SU-DHL-6 (cell line): Measurements from ENCODE around the gene SGPP1.

Source experiments
- H2AFZ ChIP-seq: fragments of 200-600 bp; sonication (generic); 2 replicates; pipeline ENCODE4 v1.6.1; 2014; ENCODE audit warnings: low read depth, mild to moderate bottlenecking, moderate library complexity, mixed read lengths, antibody characterized with exemption, low read length; ENCODE audit not compliant: severe bottlenecking
- H3F3A ChIP-seq: fragments of 200-600 bp; shearing (Covaris generic); 2 replicates; pipeline ENCODE4 v1.6.0; 2016; ENCODE audit warnings: antibody characterized with exemption, mild to moderate bottlenecking; ENCODE audit not compliant: insufficient read depth
- H3K27ac ChIP-seq: fragments of 200-600 bp; sonication (generic); 2 replicates; pipeline ENCODE4 v1.5.1; 2016; ENCODE audit warnings: low read depth, mild to moderate bottlenecking, low read length, moderate library complexity, mixed read lengths
- H3K27me3 ChIP-seq: fragments of 200-600 bp; sonication (generic), shearing (Covaris generic); 2 replicates; pipeline ENCODE4 v1.6.0; 2014; ENCODE audit warnings: mild to moderate bottlenecking, low read length
- H3K36me3 ChIP-seq: fragments of 200-600 bp; sonication (generic); 2 replicates; pipeline ENCODE4 v1.6.1; 2014; ENCODE audit warnings: mild to moderate bottlenecking, low read length, mixed read lengths
- H3K4me2 ChIP-seq: fragments of 300-600, 200-600 bp; shearing (Covaris generic), sonication (generic); 2 replicates; pipeline ENCODE4 v1.6.0; 2014; ENCODE audit warnings: low read length, low read depth, mild to moderate bottlenecking; ENCODE audit not compliant: poor library complexity, severe bottlenecking
- H3K4me3 ChIP-seq: fragments of 200-600 bp; sonication (generic); 2 replicates; pipeline ENCODE4 v1.5.1; 2014; ENCODE audit warnings: antibody characterized with exemption, low read length, mild to moderate bottlenecking, mixed read lengths; ENCODE audit not compliant: insufficient read depth, poor library complexity, severe bottlenecking
- H3K79me2 ChIP-seq: fragments of 200-600 bp; sonication (generic); 2 replicates; pipeline ENCODE4 v1.6.1; 2014; ENCODE audit warnings: mild to moderate bottlenecking, low read length, moderate library complexity; ENCODE audit not compliant: insufficient read depth
- H3K9ac ChIP-seq: fragments of 200-600 bp; sonication (generic); 2 replicates; pipeline ENCODE4 v1.7.0; 2014; ENCODE audit warnings: mild to moderate bottlenecking, low read length
- H3K9me2 ChIP-seq: fragments of 200-600 bp; sonication (generic); replicated peaks from 2 replicates; pipeline ENCODE4 v1.6.1; 2014; ENCODE audit warnings: low read length; ENCODE audit not compliant: insufficient read depth
- H3K9me3 ChIP-seq: fragments of 200-600 bp; sonication (generic); 2 replicates; pipeline ENCODE4 v1.6.1; 2014; ENCODE audit warnings: low read length, mixed read lengths; ENCODE audit not compliant: insufficient read depth
- H4K20me1 ChIP-seq: fragments of 200-600 bp; sonication (generic); 2 replicates; pipeline ENCODE4 v1.6.1; 2014; ENCODE audit warnings: low read depth, mild to moderate bottlenecking, antibody characterized with exemption, low read length, moderate library complexity, mixed read lengths
- EZH2phosphoT487 ChIP-seq: fragments of 200-600 bp; sonication (generic), shearing (Covaris generic); conservative IDR thresholded peaks from 2 replicates; pipeline ENCODE4 v1.6.1; 2018; ENCODE audit warnings: mild to moderate bottlenecking, antibody characterized with exemption, low read length, moderate library complexity, mixed read lengths
- TF ChIP-seq, protein P1 (sequence below): fragments of 200-600 bp; sonication (generic); IDR thresholded peaks from one replicate; pipeline ENCODE4 v1.5.1; 2017; ENCODE audit warnings: antibody characterized with exemption, mild to moderate bottlenecking, low read length, moderate library complexity; ENCODE audit not compliant: insufficient read depth, poor library complexity, severe bottlenecking

Gene SGPP1

DNA sequence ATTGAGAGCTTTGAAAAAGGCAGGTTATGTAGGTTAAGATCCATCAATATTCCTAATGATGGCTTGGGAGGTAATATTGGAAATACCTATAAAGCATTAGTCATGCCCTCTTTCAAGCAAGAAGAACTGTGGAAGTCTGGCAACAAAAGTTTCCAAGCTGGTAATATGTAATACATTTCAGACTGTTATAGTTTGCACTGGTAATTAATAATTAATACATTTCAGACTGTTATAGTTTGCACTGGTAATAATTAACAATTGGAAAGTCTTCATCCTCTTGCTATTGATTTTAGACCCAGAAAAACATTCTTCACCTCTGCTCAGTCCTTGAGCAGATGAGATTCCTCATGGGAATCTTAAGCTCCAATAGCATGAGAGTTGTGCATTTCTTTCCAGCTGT lies 57.2 kb downstream of the SGPP1 start:
- no peaks in the 10 kb centered on the region for H3K27me3 ChIP-seq
- H3K36me3 ChIP-seq = no peaks in the 10 kb centered on the region
- peaks cover 16% of the 10 kb centered on the region; the same call in 1 of the 2 replicates for H3F3A ChIP-seq
- H3K27ac ChIP-seq = no peak overlapping the region
- no peak overlapping the region for H3K4me2 ChIP-seq
- no peak overlapping the region for H2AFZ ChIP-seq
- TF ChIP-seq EZH2phosphoT487 = no peak
- TF ChIP-seq, protein P1, sequence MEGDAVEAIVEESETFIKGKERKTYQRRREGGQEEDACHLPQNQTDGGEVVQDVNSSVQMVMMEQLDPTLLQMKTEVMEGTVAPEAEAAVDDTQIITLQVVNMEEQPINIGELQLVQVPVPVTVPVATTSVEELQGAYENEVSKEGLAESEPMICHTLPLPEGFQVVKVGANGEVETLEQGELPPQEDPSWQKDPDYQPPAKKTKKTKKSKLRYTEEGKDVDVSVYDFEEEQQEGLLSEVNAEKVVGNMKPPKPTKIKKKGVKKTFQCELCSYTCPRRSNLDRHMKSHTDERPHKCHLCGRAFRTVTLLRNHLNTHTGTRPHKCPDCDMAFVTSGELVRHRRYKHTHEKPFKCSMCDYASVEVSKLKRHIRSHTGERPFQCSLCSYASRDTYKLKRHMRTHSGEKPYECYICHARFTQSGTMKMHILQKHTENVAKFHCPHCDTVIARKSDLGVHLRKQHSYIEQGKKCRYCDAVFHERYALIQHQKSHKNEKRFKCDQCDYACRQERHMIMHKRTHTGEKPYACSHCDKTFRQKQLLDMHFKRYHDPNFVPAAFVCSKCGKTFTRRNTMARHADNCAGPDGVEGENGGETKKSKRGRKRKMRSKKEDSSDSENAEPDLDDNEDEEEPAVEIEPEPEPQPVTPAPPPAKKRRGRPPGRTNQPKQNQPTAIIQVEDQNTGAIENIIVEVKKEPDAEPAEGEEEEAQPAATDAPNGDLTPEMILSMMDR = no peak
- H3K9ac ChIP-seq = no peak overlapping the region
- H3K9me2 ChIP-seq = no peaks in the 10 kb centered on the region
- no peak overlapping the region for H3K4me3 ChIP-seq
- no peaks in the 10 kb centered on the region for H3K79me2 ChIP-seq
- H4K20me1 ChIP-seq = no peaks in the 10 kb centered on the region
- H3K9me3 ChIP-seq = no peaks in the 10 kb centered on the region

DNA sequence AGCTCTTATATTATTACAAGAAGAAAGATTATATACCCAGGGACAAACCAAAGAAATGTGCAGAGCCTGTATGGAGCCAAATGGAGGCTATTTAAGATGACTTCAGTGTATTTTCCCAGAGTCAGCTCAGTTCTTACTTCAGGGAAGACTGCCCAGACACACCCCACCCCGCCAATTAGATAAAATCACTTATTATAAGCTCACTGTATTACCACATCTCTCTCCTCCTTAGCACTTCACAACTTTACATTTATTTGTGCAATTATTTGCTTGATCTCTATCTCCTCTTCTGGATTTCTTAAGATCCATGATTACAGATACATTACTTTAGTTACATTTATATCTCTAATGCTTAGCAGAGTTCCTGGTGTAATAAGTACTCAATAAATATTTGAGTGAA lies 61.5 kb downstream of the SGPP1 start:
- Histone ChIP-seq H3K36me3 (no peaks in the 10 kb centered on the region), H3F3A (peaks cover 13% of the 10 kb centered on the region; the same call in 1 of the 2 replicates), H3K9me3 (no peaks in the 10 kb centered on the region), H3K79me2 (no peaks in the 10 kb centered on the region), H3K4me2 (no peak overlapping the region), H4K20me1 (no peaks in the 10 kb centered on the region), H2AFZ (no peak overlapping the region), H3K9me2 (no peaks in the 10 kb centered on the region), H3K4me3 (no peak overlapping the region), H3K9ac (no peak overlapping the region), H3K27ac (no peak overlapping the region), H3K27me3 (no peaks in the 10 kb centered on the region)
- TF ChIP-seq, protein P1 = no peak
- no peak for TF ChIP-seq EZH2phosphoT487

DNA sequence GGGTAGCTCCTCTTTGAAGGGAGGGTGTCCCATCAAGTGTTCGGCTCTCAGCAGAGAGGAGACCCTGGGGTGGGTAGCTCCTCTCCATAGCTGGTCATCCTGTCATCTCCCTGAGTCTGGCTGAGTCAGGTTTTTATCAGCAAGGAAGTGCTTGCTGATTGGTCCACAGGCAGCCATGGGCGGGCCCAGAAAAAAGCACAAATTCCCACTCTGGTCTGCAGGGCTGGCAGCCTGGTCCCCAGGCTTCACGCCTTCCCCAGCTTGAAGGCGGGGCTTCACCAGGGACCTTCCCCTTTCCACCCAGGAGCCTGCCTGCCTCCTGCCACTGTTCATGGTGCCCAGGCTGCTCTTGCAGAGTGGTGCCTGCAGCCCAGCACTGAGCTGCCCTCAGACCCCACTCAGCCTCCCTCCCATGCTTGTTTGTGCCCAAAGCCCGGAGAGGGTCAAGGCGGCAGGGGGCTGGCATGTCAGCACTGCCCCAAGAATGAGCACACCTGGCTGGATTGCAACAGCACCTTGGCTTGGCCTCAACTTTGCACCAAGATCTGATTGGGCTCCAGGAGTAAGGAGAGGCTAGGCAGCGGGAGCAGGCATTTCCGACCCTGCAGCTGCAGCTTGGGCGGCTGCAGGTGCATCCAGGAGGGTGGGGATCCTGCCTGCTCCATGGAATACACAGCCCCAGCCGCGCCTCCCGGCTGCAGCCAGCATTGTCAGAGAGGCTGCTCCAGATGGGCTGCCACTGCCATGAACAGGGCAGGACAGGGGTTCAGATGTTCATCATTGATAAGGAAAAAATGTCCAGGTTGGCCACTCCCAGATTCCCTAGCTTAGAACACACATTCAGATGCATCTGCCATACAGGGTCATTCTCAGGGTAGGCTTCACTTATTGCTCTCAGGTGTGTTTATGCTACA lies 64.2 kb downstream of the SGPP1 start:
- H4K20me1 ChIP-seq = no peaks in the 10 kb centered on the region
- no peaks in the 10 kb centered on the region for H3K79me2 ChIP-seq
- no peak overlapping the region for H2AFZ ChIP-seq
- H3F3A ChIP-seq = 0 out of 2 replicates have a peak, but pooled peaks cover 2% of the 10 kb centered on the region
- H3K9me2 ChIP-seq = no peaks in the 10 kb centered on the region
- H3K4me3 ChIP-seq = no peak overlapping the region
- no peaks in the 10 kb centered on the region for H3K36me3 ChIP-seq
- no peak overlapping the region for H3K27ac ChIP-seq
- TF ChIP-seq, protein P1 = no peak
- TF ChIP-seq EZH2phosphoT487 = no peak
- H3K9ac ChIP-seq = no peak overlapping the region
- no peaks in the 10 kb centered on the region for H3K9me3 ChIP-seq
- no peaks in the 10 kb centered on the region for H3K27me3 ChIP-seq
- no peak overlapping the region for H3K4me2 ChIP-seq
